HEK293 (cell line): ENCODE data around the gene FOXA2.

Experiments
- CTCF ChIA-PET: fragments of 350-600 bp; formaldehyde crosslinking; extraction: SDS; loops from one replicate; lab custom pipeline; 2021; ENCODE audit warnings: antibody characterized with exemption; lab: Yijun Ruan, JAX
- POLR2A ChIA-PET: fragments of 300-600 bp; formaldehyde crosslinking; extraction: SDS; loops from one replicate; lab custom pipeline; 2020; ENCODE audit warnings: antibody characterized with exemption, inconsistent platforms; lab: Yijun Ruan, JAX
- H3K27ac ChIP-seq: fragments of 200-500 bp; sonication (Bioruptor generic); 2 replicates; pipeline ENCODE4 v1.5.1; 2014; ENCODE audit warnings: low read depth, low read length, control low read depth, inconsistent platforms; ENCODE audit errors: extremely low read depth
- H3K36me3 ChIP-seq, 2 experiments: fragments of 200-500 bp in 1 of 2; sonication (Bioruptor generic) in 1 of 2; 1 replicate in 1 of 2; 2 replicates in 1 of 2; pipeline ENCODE4 v1.5.1; 2014 to 2017; ENCODE audit warnings: inconsistent platforms in 2 of 2, low read length in 2 of 2; ENCODE audit not compliant: control insufficient read depth in 2 of 2, insufficient read depth in 1 of 2
- H3K4me1 ChIP-seq: fragments of 200-500 bp; sonication (Bioruptor generic); 2 replicates; pipeline ENCODE4 v1.5.1; 2014; ENCODE audit warnings: mild to moderate bottlenecking, low read length, inconsistent platforms; ENCODE audit not compliant: control insufficient read depth, insufficient read depth
- H3K4me3 ChIP-seq: 2 replicates; pipeline ENCODE4 v1.5.1; 2011; ENCODE audit warnings: low read depth, mild to moderate bottlenecking, control low read depth, low read length, moderate library complexity
- H3K9me3 ChIP-seq: fragments of 200-500 bp; sonication (Bioruptor generic); 2 replicates; pipeline ENCODE4 v1.5.1; 2014; ENCODE audit warnings: low read depth, low read length, inconsistent platforms; ENCODE audit not compliant: control insufficient read depth, insufficient read depth
- GLI4 ChIP-seq: fragments of 450-650 bp; formaldehyde crosslinking; IDR thresholded peaks from 2 replicates; pipeline ENCODE4 v1.5.1; 2016; ENCODE audit warnings: missing biosample characterization, missing genetic modification characterization
- KLF1 ChIP-seq: fragments of 450-650 bp; formaldehyde crosslinking; IDR thresholded peaks from 2 replicates; pipeline ENCODE4 v1.5.1; 2016; ENCODE audit warnings: missing biosample characterization, missing genetic modification characterization
- OVOL3 ChIP-seq: fragments of 450-650 bp; formaldehyde crosslinking; IDR thresholded peaks from 2 replicates; pipeline ENCODE4 v1.5.1; 2016; ENCODE audit warnings: missing biosample characterization, missing genetic modification characterization
- PRDM2 ChIP-seq: fragments of 450-650 bp; formaldehyde crosslinking; IDR thresholded peaks from 2 replicates; pipeline ENCODE4 v1.5.1; 2016; ENCODE audit warnings: missing biosample characterization, missing genetic modification characterization, borderline replicate concordance
- PRDM6 ChIP-seq: fragments of 450-650 bp; formaldehyde crosslinking; IDR thresholded peaks from 2 replicates; pipeline ENCODE4 v1.5.1; 2017; ENCODE audit warnings: missing biosample characterization, missing genetic modification characterization
- REST ChIP-seq: fragments of 450-650 bp; formaldehyde crosslinking; IDR thresholded peaks from 2 replicates; pipeline ENCODE4 v1.5.1; 2016; ENCODE audit warnings: missing biosample characterization, missing genetic modification characterization
- ZBTB1 ChIP-seq: fragments of 450-650 bp; formaldehyde crosslinking; IDR thresholded peaks from 2 replicates; pipeline ENCODE4 v1.5.1; 2016; ENCODE audit warnings: missing biosample characterization, missing genetic modification characterization
- ZBTB26 ChIP-seq: fragments of 450-650 bp; formaldehyde crosslinking; optimal IDR thresholded peaks from 2 replicates; pipeline ENCODE3; 2016; ENCODE audit warnings: missing biosample characterization, mild to moderate bottlenecking, missing genetic modification characterization
- ZFP41 ChIP-seq: fragments of 450-650 bp; formaldehyde crosslinking; IDR thresholded peaks from 2 replicates; pipeline ENCODE4 v1.5.1; 2016; ENCODE audit warnings: missing biosample characterization, missing genetic modification characterization, borderline replicate concordance
- ZFP69B ChIP-seq: fragments of 450-650 bp; formaldehyde crosslinking; IDR thresholded peaks from 2 replicates; pipeline ENCODE4 v1.5.1; 2016; ENCODE audit warnings: missing biosample characterization, missing genetic modification characterization
- ZNF132 ChIP-seq: fragments of 450-650 bp; formaldehyde crosslinking; IDR thresholded peaks from 2 replicates; pipeline ENCODE4 v1.5.1; 2017; ENCODE audit warnings: missing biosample characterization, missing genetic modification characterization, borderline replicate concordance
- ZNF155 ChIP-seq: fragments of 450-650 bp; formaldehyde crosslinking; IDR thresholded peaks from 2 replicates; pipeline ENCODE4 v1.5.1; 2016; ENCODE audit warnings: missing biosample characterization, missing genetic modification characterization
- ZNF292 ChIP-seq: fragments of 450-650 bp; formaldehyde crosslinking; IDR thresholded peaks from 2 replicates; pipeline ENCODE4 v1.5.1; 2016; ENCODE audit warnings: low read depth, missing biosample characterization, missing genetic modification characterization, borderline replicate concordance
- ZNF354C ChIP-seq: fragments of 450-650 bp; formaldehyde crosslinking; IDR thresholded peaks from 2 replicates; pipeline ENCODE4 v1.5.1; 2016; ENCODE audit warnings: missing biosample characterization, missing genetic modification characterization, low read depth, borderline replicate concordance
- ZNF362 ChIP-seq: fragments of 450-650 bp; formaldehyde crosslinking; IDR thresholded peaks from 2 replicates; pipeline ENCODE4 v1.5.1; 2016; ENCODE audit warnings: missing biosample characterization, missing genetic modification characterization
- ZNF404 ChIP-seq: fragments of 450-650 bp; formaldehyde crosslinking; IDR thresholded peaks from 2 replicates; pipeline ENCODE4 v1.5.1; 2017; ENCODE audit warnings: missing biosample characterization, missing genetic modification characterization
- ZNF510 ChIP-seq: fragments of 450-650 bp; formaldehyde crosslinking; IDR thresholded peaks from 2 replicates; pipeline ENCODE4 v1.5.1; 2018; ENCODE audit warnings: mild to moderate bottlenecking, missing genetic modification characterization, missing biosample characterization; ENCODE audit not compliant: insufficient replicate concordance
- ZNF560 ChIP-seq: fragments of 450-650 bp; formaldehyde crosslinking; IDR thresholded peaks from 2 replicates; pipeline ENCODE4 v1.5.1; 2017; ENCODE audit warnings: missing biosample characterization, missing genetic modification characterization, borderline replicate concordance
- ZNF664 ChIP-seq: fragments of 450-650 bp; formaldehyde crosslinking; IDR thresholded peaks from 2 replicates; pipeline ENCODE4 v1.5.1; 2016; ENCODE audit warnings: missing biosample characterization, missing genetic modification characterization
- ZNF701 ChIP-seq: fragments of 450-650 bp; formaldehyde crosslinking; IDR thresholded peaks from 2 replicates; pipeline ENCODE4 v1.5.1; 2016; ENCODE audit warnings: missing biosample characterization, missing genetic modification characterization
- ZNF707 ChIP-seq: fragments of 450-650 bp; formaldehyde crosslinking; IDR thresholded peaks from 2 replicates; pipeline ENCODE4 v1.5.1; 2016; ENCODE audit warnings: missing biosample characterization, missing genetic modification characterization
- ZNF768 ChIP-seq: fragments of 450-650 bp; formaldehyde crosslinking; IDR thresholded peaks from 2 replicates; pipeline ENCODE4 v1.5.1; 2018; ENCODE audit warnings: missing biosample characterization, mild to moderate bottlenecking, missing genetic modification characterization
- ZNF837 ChIP-seq: fragments of 450-650 bp; formaldehyde crosslinking; IDR thresholded peaks from 2 replicates; pipeline ENCODE4 v1.5.1; 2016; ENCODE audit warnings: missing biosample characterization, missing genetic modification characterization

The FOXA2 gene

GRCh38 chr20:22586645-22587310 is 2.4 kb upstream of the FOXA2 start:
- CTCF ChIA-PET: interaction anchor here (0.5 to 3.9 kb wide), 67 partner anchors 8 to 985 kb away, joined by 3 to 109 read pairs (median 4); no protein-coding TSS in a partner anchor
- POLR2A ChIA-PET: interaction anchor here (1.2 kb wide), 2 partner anchors 196 to 764 kb away, joined by 3 read pairs; partner anchors contain the start of gene NXT1
- Histone ChIP-seq H3K27ac (peak overlapping the region; percentile 31; the same call in 1 of the 2 replicates), H3K9me3 (no peaks in the 10 kb centered on the region), H3K4me1 (0 out of 2 replicates have a peak, but pooled peaks cover 2% of the 10 kb centered on the region), H3K36me3 (peaks cover 0 to 3% of the 10 kb centered on the region in 2 experiments; a peak in 1 of 3 replicates), H3K4me3 (peak overlapping the region; percentile 22)
- no peak for TF ChIP-seq ZNF510 (tag by site-specific recombination)
- no peak for TF ChIP-seq REST
- TF ChIP-seq ZNF354C: no peak
- TF ChIP-seq PRDM6 (tag by site-specific recombination): no peak
- no peak for TF ChIP-seq KLF1 (tag by site-specific recombination)
- TF ChIP-seq ZNF664: no peak
- TF ChIP-seq ZNF362 (tag by site-specific recombination): no peak
- no peak for TF ChIP-seq ZNF155 (tag by site-specific recombination)
- no peak for TF ChIP-seq OVOL3 (tag by site-specific recombination)
- peak; percentile 53 for TF ChIP-seq ZBTB26 (tag by site-specific recombination)
- TF ChIP-seq ZNF701 (tag by site-specific recombination): no peak
- TF ChIP-seq PRDM2: no peak
- TF ChIP-seq ZBTB1 (tag by site-specific recombination): no peak
- no peak for TF ChIP-seq ZNF768 (tag by site-specific recombination)
- no peak for TF ChIP-seq ZNF560
- TF ChIP-seq ZFP69B (tag by site-specific recombination): no peak
- no peak for TF ChIP-seq GLI4 (tag by site-specific recombination)
- TF ChIP-seq ZFP41 (tag by site-specific recombination): no peak
- TF ChIP-seq ZNF132 (tag by site-specific recombination): no peak
- no peak for TF ChIP-seq ZNF837 (tag by site-specific recombination)
- TF ChIP-seq ZNF404: no peak
- TF ChIP-seq ZNF707 (tag by site-specific recombination): no peak
- TF ChIP-seq ZNF292 (tag by site-specific recombination): no peak
